PC-3 (cell line): ENCODE data around the gene ABL1. TPM values are rescaled to one million over a fixed set of nuclear protein-coding genes. Genes with fewer than 3 reads are reported as not detected.
A peak's percentile ranks its signal among the peaks of the same experiment; 100 is the strongest.

Experiments
- ATAC-seq: fragments of 200-7000 bp; cut with Tn5 transposase; 2 replicates; pipeline ENCODE4 v1.9.1; 2020; ENCODE audit warnings: mild to moderate bottlenecking, moderate library complexity
- BruUV-seq: library from RNA; stranded (reverse); fragments of 400-500 nt; replicated peaks from 2 replicates; lab custom pipeline; 2021; lab: Mats Ljungman, UMichigan
- CTCF ChIA-PET: fragments of 300-600 bp; sonication (Branson Sonifier 250); formaldehyde crosslinking; loops from one replicate; lab custom pipeline; 2022; ENCODE audit warnings: antibody characterized with exemption; lab: Charles Lee
- POLR2A ChIA-PET: fragments of 300-600 bp; sonication (Branson Sonifier 250); formaldehyde crosslinking; loops from one replicate; lab custom pipeline; 2022; ENCODE audit warnings: antibody characterized with exemption; ENCODE audit not compliant: unreplicated experiment; lab: Charles Lee
- DNase-seq: peaks from one replicate; pipeline ENCODE4 v3.0.0-alpha.2; 2015
- H2AFZ ChIP-seq: fragments of 300-600 bp; sonication (generic); 2 replicates; pipeline ENCODE4 v1.6.0; 2016; ENCODE audit warnings: antibody characterized with exemption, low read length
- H3F3A ChIP-seq: fragments of 300-600 bp; sonication (generic); one replicate; pipeline ENCODE4 v1.6.0; 2017; ENCODE audit warnings: antibody characterized with exemption, low read length, control low read depth, mild to moderate bottlenecking; ENCODE audit not compliant: unreplicated experiment
- H3K27ac ChIP-seq: fragments of 300-600 bp; sonication (generic); 2 replicates; pipeline ENCODE4 v1.5.1; 2016; ENCODE audit warnings: mild to moderate bottlenecking, low read length
- H3K27me3 ChIP-seq: fragments of 300-600 bp; sonication (generic); 2 replicates; pipeline ENCODE4 v1.6.1; 2016; ENCODE audit warnings: low read length, mixed read lengths
- H3K36me3 ChIP-seq: fragments of 300-600 bp; sonication (generic); 2 replicates; pipeline ENCODE4 v1.6.1; 2016; ENCODE audit warnings: low read depth, mixed run types, low read length, mixed read lengths
- H3K4me1 ChIP-seq: fragments of 300-600 bp; sonication (generic); 2 replicates; pipeline ENCODE4 v1.5.1; 2016; ENCODE audit warnings: low read length; ENCODE audit not compliant: insufficient read depth
- H3K4me2 ChIP-seq: fragments of 300-600 bp; sonication (generic); 2 replicates; pipeline ENCODE4 v1.6.0; 2016; ENCODE audit warnings: low read length
- H3K4me3 ChIP-seq: fragments of 300-600 bp; sonication (generic); 2 replicates; pipeline ENCODE4 v1.5.1; 2016; ENCODE audit warnings: mild to moderate bottlenecking, low read length, mixed read lengths
- H3K79me2 ChIP-seq: fragments of 300-600 bp; sonication (generic); 2 replicates; pipeline ENCODE4 v1.6.1; 2017; ENCODE audit warnings: low read length, mixed read lengths
- H3K9ac ChIP-seq: fragments of 300-600 bp; sonication (generic); 2 replicates; pipeline ENCODE4 v1.6.0; 2016; ENCODE audit warnings: mild to moderate bottlenecking, low read length
- H3K9me2 ChIP-seq: fragments of 300-600 bp; sonication (generic); replicated peaks from 2 replicates; pipeline ENCODE4 v1.6.1; 2016; ENCODE audit warnings: mixed run types, low read length, mixed read lengths
- H3K9me3 ChIP-seq: fragments of 300-600 bp; sonication (generic); 2 replicates; pipeline ENCODE4 v1.6.1; 2016; ENCODE audit warnings: low read length, mixed read lengths
- H4K20me1 ChIP-seq: fragments of 300-600 bp; sonication (generic); 2 replicates; pipeline ENCODE4 v1.6.1; 2016; ENCODE audit warnings: low read length, mixed read lengths
- EZH2 ChIP-seq: fragments of 300-600 bp; sonication (generic); IDR thresholded peaks from one replicate; pipeline ENCODE4 v1.6.1; 2017; ENCODE audit warnings: antibody characterized with exemption, mild to moderate bottlenecking, low read length; ENCODE audit not compliant: unreplicated experiment
- EZH2phosphoT487 ChIP-seq: fragments of 300-600 bp; sonication (generic); IDR thresholded peaks from 2 replicates; pipeline ENCODE4 v1.6.1; 2018; ENCODE audit warnings: mild to moderate bottlenecking, antibody characterized with exemption, low read length, borderline replicate concordance
- intact Hi-C: fragments of 100-400 bp; cut with micrococcal nuclease; formaldehyde crosslinking; loops from 2 replicates; pipeline ENCODE4 v1.9.0; 2023
- total RNA-seq: library from RNA; depleted of rRNA; stranded (reverse); fragments of >200 nt; gene quantifications from 2 replicates; pipeline ENCODE4 v1.2.3, GENCODE V29; 2014
- TF ChIP-seq, protein P1 (sequence below): fragments of 300-600 bp; sonication (generic); conservative IDR thresholded peaks from 2 replicates; pipeline ENCODE4 v1.5.1; 2017; ENCODE audit warnings: antibody characterized with exemption, low read depth, mild to moderate bottlenecking, low read length

Gene ABL1
- total RNA-seq, 1 experiment from 2014 or later: 22.8 TPM

DNA sequence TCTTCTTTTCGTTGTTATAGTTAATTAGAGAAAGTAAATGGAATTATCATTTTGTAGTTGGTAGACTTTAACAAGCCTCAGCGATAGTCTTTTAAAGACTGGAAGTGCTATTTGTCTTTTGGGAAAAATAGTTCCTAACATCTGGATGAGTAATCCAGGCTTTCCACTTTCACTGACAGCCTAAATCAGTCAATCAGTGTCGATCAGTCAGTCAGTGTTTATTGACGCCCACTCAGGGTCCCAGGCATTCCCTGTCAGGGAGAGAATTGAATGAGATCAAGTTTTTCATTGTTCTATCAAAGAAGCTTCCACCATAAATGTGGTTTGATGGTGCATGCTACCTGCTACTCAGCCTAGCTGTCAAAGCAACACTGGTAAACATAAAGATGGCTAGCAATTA is 2.6 kb downstream of the ABL1 start:
- Histone ChIP-seq H3K4me1 (peaks cover 28% of the 10 kb centered on the region), H3K4me3 (peak overlapping the region; percentile 73; the same call in 1 of the 2 replicates), H3K9me2 (no peaks in the 10 kb centered on the region), H4K20me1 (no peaks in the 10 kb centered on the region), H3K9me3 (no peaks in the 10 kb centered on the region), H3K36me3 (no peaks in the 10 kb centered on the region), H3K79me2 (peaks cover 71% of the 10 kb centered on the region), H3K9ac (no peak overlapping the region), H2AFZ (no peak overlapping the region), H3K4me2 (peak overlapping the region; percentile 83), H3K27ac (no peak overlapping the region), H3K27me3 (no peaks in the 10 kb centered on the region), H3F3A (no peaks in the 10 kb centered on the region)
- intact Hi-C loops: no loop called here
- no peak for DNase-seq
- ChIA-PET POLR2A (interaction anchor here (0.6 kb wide), 1 partner anchor 41 kb away, joined by 9 read pairs; no protein-coding TSS in a partner anchor), CTCF (no interaction called here)
- BruUV-seq: no TSS peak
- no peak for ATAC-seq
- TF ChIP-seq EZH2phosphoT487 (no peak), EZH2 (no peak)
- TF ChIP-seq, protein P1, sequence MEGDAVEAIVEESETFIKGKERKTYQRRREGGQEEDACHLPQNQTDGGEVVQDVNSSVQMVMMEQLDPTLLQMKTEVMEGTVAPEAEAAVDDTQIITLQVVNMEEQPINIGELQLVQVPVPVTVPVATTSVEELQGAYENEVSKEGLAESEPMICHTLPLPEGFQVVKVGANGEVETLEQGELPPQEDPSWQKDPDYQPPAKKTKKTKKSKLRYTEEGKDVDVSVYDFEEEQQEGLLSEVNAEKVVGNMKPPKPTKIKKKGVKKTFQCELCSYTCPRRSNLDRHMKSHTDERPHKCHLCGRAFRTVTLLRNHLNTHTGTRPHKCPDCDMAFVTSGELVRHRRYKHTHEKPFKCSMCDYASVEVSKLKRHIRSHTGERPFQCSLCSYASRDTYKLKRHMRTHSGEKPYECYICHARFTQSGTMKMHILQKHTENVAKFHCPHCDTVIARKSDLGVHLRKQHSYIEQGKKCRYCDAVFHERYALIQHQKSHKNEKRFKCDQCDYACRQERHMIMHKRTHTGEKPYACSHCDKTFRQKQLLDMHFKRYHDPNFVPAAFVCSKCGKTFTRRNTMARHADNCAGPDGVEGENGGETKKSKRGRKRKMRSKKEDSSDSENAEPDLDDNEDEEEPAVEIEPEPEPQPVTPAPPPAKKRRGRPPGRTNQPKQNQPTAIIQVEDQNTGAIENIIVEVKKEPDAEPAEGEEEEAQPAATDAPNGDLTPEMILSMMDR: no peak

DNA sequence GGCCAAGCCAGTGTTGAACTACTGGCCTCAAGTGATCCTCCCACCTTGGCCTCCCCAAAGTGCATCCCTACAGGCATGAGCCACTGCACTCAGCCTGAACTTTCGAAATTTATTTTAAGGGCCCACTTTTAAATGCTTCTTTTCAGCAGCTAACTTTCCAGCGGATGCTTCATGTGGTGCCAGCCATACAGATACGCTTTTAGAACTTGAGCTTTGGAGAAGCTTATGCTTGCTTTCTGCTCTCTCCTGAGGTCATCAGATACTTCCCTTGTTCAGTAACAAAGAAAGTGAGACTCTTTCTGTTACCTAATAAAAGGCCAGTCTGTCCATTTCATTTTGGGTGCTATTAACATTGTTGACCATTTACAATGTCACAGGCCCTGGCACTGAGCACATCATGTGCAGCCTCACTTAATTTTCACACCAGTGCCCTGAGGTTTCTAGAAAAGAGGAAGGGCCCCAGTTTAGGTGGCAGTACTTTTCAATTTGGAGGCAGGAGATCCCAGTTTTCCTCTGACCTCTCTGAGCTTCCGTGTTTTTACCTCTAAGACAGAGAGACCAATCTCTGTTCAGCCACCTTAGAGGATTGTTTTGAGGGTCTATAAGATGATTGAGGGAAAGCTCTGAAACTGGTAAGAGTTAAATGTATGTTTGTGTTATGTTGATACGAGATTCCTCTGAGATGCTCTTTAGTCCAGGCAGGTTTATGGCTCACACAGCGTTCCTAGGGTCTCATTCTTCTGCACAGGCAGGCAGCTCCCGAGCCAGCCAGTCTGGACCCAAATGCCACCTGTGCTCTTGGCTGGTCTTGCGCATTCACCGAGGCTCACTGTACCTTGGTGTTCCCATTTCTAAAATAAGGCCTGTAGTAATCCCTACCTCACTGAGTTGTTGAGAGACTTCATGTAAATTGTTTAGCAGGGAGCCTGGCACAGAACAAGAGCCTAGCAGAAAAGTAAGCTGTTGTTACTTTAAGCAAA is 4.4 kb downstream of the ABL1 start:
- H2AFZ ChIP-seq: no peak overlapping the region
- no peaks in the 10 kb centered on the region for H4K20me1 ChIP-seq
- no peaks in the 10 kb centered on the region for H3K9me2 ChIP-seq
- H3K27ac ChIP-seq: no peak overlapping the region
- H3K4me2 ChIP-seq: no peak overlapping the region
- H3K36me3 ChIP-seq: no peaks in the 10 kb centered on the region
- no peak overlapping the region for H3K9ac ChIP-seq
- intact Hi-C loops: no loop called here
- no peaks in the 10 kb centered on the region for H3F3A ChIP-seq
- H3K4me1 ChIP-seq: peaks cover 17% of the 10 kb centered on the region
- ATAC-seq: no peak
- BruUV-seq: no TSS peak
- DNase-seq: no peak
- H3K9me3 ChIP-seq: no peaks in the 10 kb centered on the region
- CTCF ChIA-PET: no interaction called here
- TF ChIP-seq, protein P1: no peak
- TF ChIP-seq EZH2phosphoT487 (no peak), EZH2 (no peak)
- no peaks in the 10 kb centered on the region for H3K27me3 ChIP-seq
- H3K79me2 ChIP-seq: peaks cover 89% of the 10 kb centered on the region
- no peak overlapping the region for H3K4me3 ChIP-seq
- POLR2A ChIA-PET: no interaction called here
